Vagina (tissue), 2 donors: ENCODE data around the gene TBC1D8. TPM values are rescaled to one million over a fixed set of nuclear protein-coding genes. Genes with fewer than 3 reads are reported as not detected.

ENCODE experiments used
- DNase-seq, 2 donors: peaks; one replicate each; pipeline ENCODE4 v3.0.0-alpha.2; 2017; ENCODE audit errors: extremely low spot score in 2 of 2
- H3K27ac ChIP-seq: fragments of 200-600 bp; sonication (generic); one replicate; pipeline ENCODE4 v1.5.1; 2019
- H3K27me3 ChIP-seq: fragments of 200-600 bp; sonication (generic); one replicate; pipeline ENCODE4 v1.5.1; 2019
- H3K36me3 ChIP-seq, 2 donors: fragments of 200-600 bp; sonication (generic); one replicate each; pipeline ENCODE4 v1.5.1; 2017 to 2019
- H3K4me1 ChIP-seq: fragments of 200-600 bp; sonication (generic); one replicate; pipeline ENCODE4 v1.5.1; 2019
- H3K4me3 ChIP-seq, 2 donors: fragments of 200-600 bp; sonication (generic); 1 replicate in 1 of 2; 2 replicates in 1 of 2; pipeline ENCODE4 v1.5.1; 2016 to 2019
- H3K9me3 ChIP-seq: fragments of 200-600 bp; sonication (generic); one replicate; pipeline ENCODE4 v1.5.1; 2019
- POLR2A ChIP-seq, 2 donors: fragments of 450-650 bp; IDR thresholded peaks; one replicate each; pipeline ENCODE4 v1.6.1; 2017; ENCODE audit warnings: antibody characterized with exemption in 2 of 2, mild to moderate bottlenecking in 2 of 2, moderate library complexity in 2 of 2
- POLR2AphosphoS5 ChIP-seq, 2 donors: sonication (generic); formaldehyde crosslinking; IDR thresholded peaks; one replicate each; pipeline ENCODE4 v1.9.0; 2017; ENCODE audit warnings: antibody characterized with exemption in 2 of 2, mild to moderate bottlenecking in 2 of 2, low read depth in 1 of 2; ENCODE audit not compliant: insufficient read depth in 1 of 2
- intact Hi-C: fragments of 100-400 bp; cut with DNase I; formaldehyde crosslinking; loops from one replicate; pipeline ENCODE4 v1.15.1; 2023
- total RNA-seq: library from RNA; depleted of rRNA; stranded (reverse); fragments of >200 nt; gene quantifications from one replicate; pipeline ENCODE4 v1.2.3, GENCODE V29; 2016
- TF ChIP-seq, protein P1 (sequence below), 3 experiments: fragments of 450-650 bp in 2 of 3; fragments of 200-600 bp in 1 of 3; sonication (generic) in 1 of 3; IDR thresholded peaks; one replicate each; pipeline ENCODE4 v1.5.1; 2017 to 2019; ENCODE audit warnings: antibody characterized with exemption in 3 of 3, mild to moderate bottlenecking in 2 of 3, moderate library complexity in 2 of 3

Gene TBC1D8
- total RNA-seq, 1 donor from 2014 or later: 72.2 TPM

DNA sequence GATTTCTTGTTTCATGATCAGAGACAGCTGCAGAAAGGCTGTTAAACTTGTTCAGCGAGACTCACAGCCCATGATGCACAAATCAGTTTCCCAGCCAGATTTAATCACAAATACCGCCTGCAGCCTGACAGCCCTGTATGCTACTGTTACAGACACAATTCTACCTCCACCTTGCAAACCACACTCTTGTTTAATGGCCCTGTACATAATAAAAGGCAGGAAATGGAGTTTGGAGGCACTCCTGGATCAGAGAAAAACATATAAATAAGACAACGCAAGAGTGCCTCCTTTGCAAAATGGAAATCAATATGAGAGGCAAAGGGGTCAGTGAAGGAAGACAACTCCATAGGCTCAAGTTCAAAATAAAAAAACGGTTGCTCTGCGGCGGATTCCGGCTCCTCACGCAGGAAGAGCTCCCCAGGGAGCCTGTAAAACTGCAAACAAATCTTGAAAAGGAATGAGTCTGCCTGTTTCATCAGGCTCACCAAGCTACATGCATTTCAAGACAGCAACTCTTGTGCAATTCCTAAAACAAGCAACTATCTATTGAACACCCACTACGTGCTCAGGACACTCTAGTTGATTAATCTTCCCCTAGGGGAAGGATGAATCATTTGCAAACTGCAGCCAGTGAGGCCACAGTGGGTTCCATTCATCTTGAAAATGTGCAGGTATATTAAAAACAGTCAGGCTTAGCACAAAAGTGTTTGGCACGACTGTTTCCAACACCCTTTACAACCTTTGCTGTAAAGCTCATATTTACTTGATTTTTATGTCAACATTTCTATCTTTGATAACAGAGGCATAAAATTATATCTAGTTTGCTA lies 37.5 kb downstream of the TBC1D8 start:
- Histone ChIP-seq H3K9me3 (no peaks in the 10 kb centered on the region), H3K4me1 (peaks cover 59% of the 10 kb centered on the region), H3K27ac (peak overlapping the region; percentile 81), H3K36me3 (no peaks in the 10 kb centered on the region), H3K27me3 (no peaks in the 10 kb centered on the region), H3K4me3 (no peak overlapping the region)
- intact Hi-C loops: no loop called here
- DNase-seq: no peak
- TF ChIP-seq, protein P1, sequence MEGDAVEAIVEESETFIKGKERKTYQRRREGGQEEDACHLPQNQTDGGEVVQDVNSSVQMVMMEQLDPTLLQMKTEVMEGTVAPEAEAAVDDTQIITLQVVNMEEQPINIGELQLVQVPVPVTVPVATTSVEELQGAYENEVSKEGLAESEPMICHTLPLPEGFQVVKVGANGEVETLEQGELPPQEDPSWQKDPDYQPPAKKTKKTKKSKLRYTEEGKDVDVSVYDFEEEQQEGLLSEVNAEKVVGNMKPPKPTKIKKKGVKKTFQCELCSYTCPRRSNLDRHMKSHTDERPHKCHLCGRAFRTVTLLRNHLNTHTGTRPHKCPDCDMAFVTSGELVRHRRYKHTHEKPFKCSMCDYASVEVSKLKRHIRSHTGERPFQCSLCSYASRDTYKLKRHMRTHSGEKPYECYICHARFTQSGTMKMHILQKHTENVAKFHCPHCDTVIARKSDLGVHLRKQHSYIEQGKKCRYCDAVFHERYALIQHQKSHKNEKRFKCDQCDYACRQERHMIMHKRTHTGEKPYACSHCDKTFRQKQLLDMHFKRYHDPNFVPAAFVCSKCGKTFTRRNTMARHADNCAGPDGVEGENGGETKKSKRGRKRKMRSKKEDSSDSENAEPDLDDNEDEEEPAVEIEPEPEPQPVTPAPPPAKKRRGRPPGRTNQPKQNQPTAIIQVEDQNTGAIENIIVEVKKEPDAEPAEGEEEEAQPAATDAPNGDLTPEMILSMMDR (IDR thresholded peaks at IDR 0.05): no peak
- peak; percentile 15 to 55 for TF ChIP-seq POLR2AphosphoS5 (IDR thresholded peaks at IDR 0.05; ENCODE audit: insufficient read depth in 1 of 2, low read depth in 1 of 2)

DNA sequence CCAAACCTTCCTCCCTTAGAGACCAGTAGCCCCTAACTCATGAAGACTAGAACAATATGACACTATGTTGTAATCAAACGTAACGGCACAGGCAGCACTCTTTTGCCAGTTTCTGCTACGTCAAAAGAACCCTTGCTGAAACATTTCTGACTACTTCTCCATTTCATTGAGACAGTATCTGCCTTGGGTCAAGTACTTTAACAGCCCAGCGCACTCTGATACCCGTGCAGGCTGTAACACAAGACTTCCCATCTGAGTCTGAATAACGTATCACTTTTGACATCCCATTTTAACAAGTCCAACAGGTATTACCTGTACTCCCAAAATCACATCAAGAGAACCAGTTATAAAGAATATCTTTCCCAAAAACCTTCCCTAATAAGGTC lies 38.4 kb downstream of the TBC1D8 start:
- no peak overlapping the region for H3K4me3 ChIP-seq
- intact Hi-C loops: no loop called here

DNA sequence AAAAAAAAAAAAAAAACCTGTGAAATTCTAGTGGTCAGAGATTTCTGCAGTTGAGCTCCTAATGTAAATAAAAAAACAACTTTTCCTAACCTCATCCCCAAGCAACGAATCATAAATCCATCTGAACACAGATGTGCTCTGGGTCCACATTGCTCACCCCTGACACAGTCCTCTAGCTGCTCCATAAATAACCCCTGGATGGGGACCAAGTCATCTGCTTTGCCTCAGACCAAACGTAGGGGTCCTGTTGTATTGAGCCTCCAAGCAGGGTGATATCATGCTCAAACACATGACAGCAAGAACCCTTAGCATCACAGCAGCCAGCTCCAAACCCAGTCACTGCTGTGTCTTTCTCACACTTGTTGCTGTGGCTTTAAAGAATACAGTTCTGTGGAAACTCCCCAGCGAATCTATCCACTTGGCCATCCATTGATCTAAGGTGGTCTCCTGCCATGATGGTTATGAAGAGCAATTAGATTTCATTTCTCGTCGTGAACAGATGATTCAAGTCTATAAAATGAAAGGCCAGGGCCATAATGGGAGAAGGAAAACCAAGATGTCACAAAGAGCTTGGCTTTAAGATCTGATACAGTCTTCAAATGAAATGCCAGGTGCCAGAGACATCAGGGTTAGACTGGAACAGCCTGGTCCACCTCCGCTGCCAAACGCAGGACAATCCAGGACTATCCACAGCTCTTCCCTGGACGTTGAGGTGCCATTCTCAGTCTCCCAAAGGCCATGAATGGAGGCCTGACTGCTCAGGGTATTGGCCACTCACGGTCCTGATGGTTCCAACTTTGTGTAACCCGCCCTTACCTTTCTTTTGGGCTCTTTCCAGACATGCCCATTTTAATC lies 39.0 kb downstream of the TBC1D8 start:
- intact Hi-C loops: no loop called here
- TF ChIP-seq POLR2AphosphoS5 (IDR thresholded peaks at IDR 0.05; ENCODE audit: insufficient read depth in 1 of 2, low read depth in 1 of 2) (no peak), POLR2A (IDR thresholded peaks at IDR 0.05) (no peak)
- TF ChIP-seq, protein P1 (IDR thresholded peaks at IDR 0.05): no peak
- Histone ChIP-seq H3K4me3 (no peak overlapping the region), H3K27me3 (no peaks in the 10 kb centered on the region), H3K4me1 (peaks cover 59% of the 10 kb centered on the region), H3K36me3 (no peaks in the 10 kb centered on the region), H3K27ac (peak overlapping the region; percentile 81), H3K9me3 (no peaks in the 10 kb centered on the region)
- no peak for DNase-seq

More for the DNA sequence above, 38.4 kb downstream of the TBC1D8 start:
- Histone ChIP-seq H3K9me3 (no peaks in the 10 kb centered on the region), H3K36me3 (no peaks in the 10 kb centered on the region), H3K4me1 (peaks cover 59% of the 10 kb centered on the region), H3K27ac (peak overlapping the region; percentile 81), H3K27me3 (no peaks in the 10 kb centered on the region)
- no peak for DNase-seq
- no peak for TF ChIP-seq POLR2A (IDR thresholded peaks at IDR 0.05)
- no peak for TF ChIP-seq POLR2AphosphoS5 (IDR thresholded peaks at IDR 0.05; ENCODE audit: insufficient read depth in 1 of 2, low read depth in 1 of 2)
- TF ChIP-seq, protein P1 (IDR thresholded peaks at IDR 0.05): no peak

DNA sequence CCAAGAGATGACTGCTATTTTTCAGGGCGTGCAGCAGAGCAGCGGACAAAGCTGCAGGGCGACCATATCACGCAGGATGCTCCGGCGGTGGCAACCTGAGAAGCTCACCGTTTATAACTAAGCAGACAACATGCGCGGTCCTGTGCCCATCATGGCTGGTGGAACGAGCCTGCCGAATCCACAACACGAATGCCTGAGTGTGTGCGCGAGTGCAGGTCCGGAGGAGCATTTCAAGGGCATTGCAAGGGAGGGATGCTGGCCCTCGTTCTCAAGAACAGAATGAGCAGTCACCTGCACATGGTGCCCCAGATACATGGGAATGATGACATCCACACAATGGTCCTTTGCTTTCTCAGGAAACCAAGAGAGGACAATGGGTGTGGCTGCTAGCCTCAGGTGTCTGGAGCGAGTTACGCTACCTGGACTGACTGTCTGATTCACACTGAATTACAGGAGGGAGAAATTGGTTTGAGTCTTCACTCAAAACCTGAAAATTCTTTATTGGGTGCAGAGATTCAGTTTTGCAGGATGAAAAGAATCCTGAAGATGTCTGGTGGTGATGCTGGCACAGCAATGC lies 39.8 kb downstream of the TBC1D8 start:
- intact Hi-C loops: no loop called here
- Histone ChIP-seq H3K27ac (peak overlapping the region; percentile 81), H3K36me3 (no peaks in the 10 kb centered on the region), H3K4me3 (no peak overlapping the region), H3K9me3 (no peaks in the 10 kb centered on the region), H3K4me1 (peaks cover 59% of the 10 kb centered on the region), H3K27me3 (no peaks in the 10 kb centered on the region)
- DNase-seq: no peak
- TF ChIP-seq POLR2AphosphoS5 (IDR thresholded peaks at IDR 0.05; ENCODE audit: insufficient read depth in 1 of 2, low read depth in 1 of 2) (no peak), POLR2A (IDR thresholded peaks at IDR 0.05) (no peak)
- TF ChIP-seq, protein P1 (IDR thresholded peaks at IDR 0.05): no peak
